Testis (tissue), 2 donors: ENCODE data around the gene ZKSCAN5.
"Not testable (repeated sequence)": the region's sequence is repeated elsewhere in the genome, so short reads cannot be mapped to it uniquely, and the experiment has no call there.

Experiments
- POLR2A ChIP-seq: fragments of 450-650 bp; IDR thresholded peaks from one replicate; pipeline ENCODE4 v1.6.1; 2017; ENCODE audit warnings: antibody characterized with exemption, mild to moderate bottlenecking, moderate library complexity
- TF ChIP-seq, protein P1 (sequence below), 3 experiments: fragments of 450-650 bp in 2 of 3; fragments of 200-600 bp in 1 of 3; sonication (generic) in 1 of 3; IDR thresholded peaks; one replicate each; pipeline ENCODE4 v1.5.1; 2016 to 2019; ENCODE audit warnings: antibody characterized with exemption in 3 of 3, mild to moderate bottlenecking in 2 of 3, moderate library complexity in 1 of 3

DNA sequence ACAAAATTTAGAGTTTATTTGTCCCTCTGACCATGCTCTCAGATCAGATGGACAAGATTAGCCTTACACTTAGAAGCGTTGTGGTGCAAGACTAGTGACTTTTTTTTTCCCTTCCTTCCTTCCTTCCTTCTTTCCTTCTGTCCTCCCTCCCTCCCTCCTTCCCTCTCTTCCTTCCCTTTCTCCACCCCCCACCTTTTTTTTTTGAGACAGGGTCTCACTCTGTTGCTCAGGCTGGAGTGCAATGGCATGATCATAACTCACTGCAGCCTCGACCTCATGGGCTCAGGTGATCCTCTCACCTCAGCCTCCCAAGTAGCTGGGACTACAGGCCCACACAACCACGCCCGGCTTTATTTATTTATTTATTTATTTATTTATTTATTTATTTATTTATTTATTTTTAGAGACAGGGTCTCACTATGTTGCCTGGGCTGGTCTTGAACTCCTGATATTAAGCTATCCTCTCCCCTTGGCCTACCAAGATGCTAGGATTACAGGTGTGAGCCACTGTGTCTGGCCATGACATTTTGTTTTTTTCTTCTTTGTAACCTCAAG, 76.4 kb downstream of the ZKSCAN5 start:
- TF ChIP-seq, protein P1, sequence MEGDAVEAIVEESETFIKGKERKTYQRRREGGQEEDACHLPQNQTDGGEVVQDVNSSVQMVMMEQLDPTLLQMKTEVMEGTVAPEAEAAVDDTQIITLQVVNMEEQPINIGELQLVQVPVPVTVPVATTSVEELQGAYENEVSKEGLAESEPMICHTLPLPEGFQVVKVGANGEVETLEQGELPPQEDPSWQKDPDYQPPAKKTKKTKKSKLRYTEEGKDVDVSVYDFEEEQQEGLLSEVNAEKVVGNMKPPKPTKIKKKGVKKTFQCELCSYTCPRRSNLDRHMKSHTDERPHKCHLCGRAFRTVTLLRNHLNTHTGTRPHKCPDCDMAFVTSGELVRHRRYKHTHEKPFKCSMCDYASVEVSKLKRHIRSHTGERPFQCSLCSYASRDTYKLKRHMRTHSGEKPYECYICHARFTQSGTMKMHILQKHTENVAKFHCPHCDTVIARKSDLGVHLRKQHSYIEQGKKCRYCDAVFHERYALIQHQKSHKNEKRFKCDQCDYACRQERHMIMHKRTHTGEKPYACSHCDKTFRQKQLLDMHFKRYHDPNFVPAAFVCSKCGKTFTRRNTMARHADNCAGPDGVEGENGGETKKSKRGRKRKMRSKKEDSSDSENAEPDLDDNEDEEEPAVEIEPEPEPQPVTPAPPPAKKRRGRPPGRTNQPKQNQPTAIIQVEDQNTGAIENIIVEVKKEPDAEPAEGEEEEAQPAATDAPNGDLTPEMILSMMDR (IDR thresholded peaks at IDR 0.05), result not testable (repeated sequence)
- not testable (repeated sequence) for TF ChIP-seq POLR2A
